Measurements from ENCODE around the gene NRN1L.

GRCh38 chr16:67933805-67934204, 49.1 kb downstream of the NRN1L start:
- TF ChIP-seq, protein P1, sequence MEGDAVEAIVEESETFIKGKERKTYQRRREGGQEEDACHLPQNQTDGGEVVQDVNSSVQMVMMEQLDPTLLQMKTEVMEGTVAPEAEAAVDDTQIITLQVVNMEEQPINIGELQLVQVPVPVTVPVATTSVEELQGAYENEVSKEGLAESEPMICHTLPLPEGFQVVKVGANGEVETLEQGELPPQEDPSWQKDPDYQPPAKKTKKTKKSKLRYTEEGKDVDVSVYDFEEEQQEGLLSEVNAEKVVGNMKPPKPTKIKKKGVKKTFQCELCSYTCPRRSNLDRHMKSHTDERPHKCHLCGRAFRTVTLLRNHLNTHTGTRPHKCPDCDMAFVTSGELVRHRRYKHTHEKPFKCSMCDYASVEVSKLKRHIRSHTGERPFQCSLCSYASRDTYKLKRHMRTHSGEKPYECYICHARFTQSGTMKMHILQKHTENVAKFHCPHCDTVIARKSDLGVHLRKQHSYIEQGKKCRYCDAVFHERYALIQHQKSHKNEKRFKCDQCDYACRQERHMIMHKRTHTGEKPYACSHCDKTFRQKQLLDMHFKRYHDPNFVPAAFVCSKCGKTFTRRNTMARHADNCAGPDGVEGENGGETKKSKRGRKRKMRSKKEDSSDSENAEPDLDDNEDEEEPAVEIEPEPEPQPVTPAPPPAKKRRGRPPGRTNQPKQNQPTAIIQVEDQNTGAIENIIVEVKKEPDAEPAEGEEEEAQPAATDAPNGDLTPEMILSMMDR (IDR thresholded peaks at IDR 0.05) = no peak
- TF ChIP-seq POLR2A (IDR thresholded peaks at IDR 0.05) = no peak

Data from esophagus squamous epithelium (tissue), 4 donors.